ENCODE measurements around the gene MCRIP1.

- TF ChIP-seq CTCF (IDR thresholded peaks at IDR 0.05) (no peak), MAX (CRISPR knock-in tag; IDR thresholded peaks at IDR 0.05) (no peak), ZNF671 (CRISPR knock-in tag; IDR thresholded peaks at IDR 0.05) (no peak), NFYB (CRISPR knock-in tag; conservative IDR thresholded peaks at IDR 0.05; ENCODE audit: low read depth) (no peak), FOXJ3 (CRISPR knock-in tag; IDR thresholded peaks at IDR 0.05; ENCODE audit: borderline replicate concordance) (no peak), GRHL2 (CRISPR knock-in tag; IDR thresholded peaks at IDR 0.05; ENCODE audit: insufficient replicate concordance, severe bottlenecking) (no peak)
Measured at GRCh38 chr17:81824595-81824994, 8.5 kb downstream of the MCRIP1 start.
